ENCODE measurements around the gene IFT80.
"Not testable (repeated sequence)": the region's sequence is repeated elsewhere in the genome, so short reads cannot be mapped to it uniquely, and the experiment has no call there.

IFT80 gene

GRCh38 chr3:160365869-160366522, 33.0 kb downstream of the IFT80 start:
- DNase-seq (ENCODE audit: low read depth), result no peak

- not testable (repeated sequence) for DNase-seq (ENCODE audit: low read depth)
Measured at GRCh38 chr3:160362896-160363295, 36.1 kb downstream of the IFT80 start.

- DNase-seq (ENCODE audit: low read depth), result no peak
Measured at GRCh38 chr3:160355826-160356225, 43.2 kb downstream of the IFT80 start.

- DNase-seq (ENCODE audit: low read depth), result no peak
Measured at GRCh38 chr3:160346511-160346910, 52.5 kb downstream of the IFT80 start.

GRCh38 chr3:160343132-160343531, 55.9 kb downstream of the IFT80 start:
- peak; percentile 21 for DNase-seq (ENCODE audit: low read depth)

- DNase-seq (ENCODE audit: low read depth), result no peak
Measured at GRCh38 chr3:160340351-160340750, 58.7 kb downstream of the IFT80 start.

- peak; percentile 76 for DNase-seq (ENCODE audit: low read depth)
Measured at GRCh38 chr3:160331127-160331937, 67.7 kb downstream of the IFT80 start.

- DNase-seq (ENCODE audit: low read depth), result no peak
Measured at GRCh38 chr3:160330690-160331089, 68.3 kb downstream of the IFT80 start.

- DNase-seq (ENCODE audit: low read depth), result no peak
Measured at GRCh38 chr3:160330109-160330508, 68.9 kb downstream of the IFT80 start.

- DNase-seq (ENCODE audit: low read depth), result not testable (repeated sequence)
Measured at GRCh38 chr3:160326286-160326685, 72.7 kb downstream of the IFT80 start.

- not testable (repeated sequence) for DNase-seq (ENCODE audit: low read depth)
Measured at GRCh38 chr3:160321821-160322220, 77.2 kb downstream of the IFT80 start.

- no peak for DNase-seq (ENCODE audit: low read depth)
Measured at GRCh38 chr3:160319322-160319721, 79.7 kb downstream of the IFT80 start.

- no peak for DNase-seq (ENCODE audit: low read depth)
Measured at GRCh38 chr3:160314995-160315394, 84.0 kb downstream of the IFT80 start.

GRCh38 chr3:160312014-160312624, 86.9 kb downstream of the IFT80 start:
- DNase-seq (ENCODE audit: low read depth), result no peak

GRCh38 chr3:160302806-160303205, 96.2 kb downstream of the IFT80 start:
- no peak for DNase-seq (ENCODE audit: low read depth)

- peak; percentile 43 for DNase-seq (ENCODE audit: low read depth)
Measured at GRCh38 chr3:160296591-160296990, 102.4 kb downstream of the IFT80 start.

GRCh38 chr3:160291909-160292299, 107.1 kb downstream of the IFT80 start:
- DNase-seq (ENCODE audit: low read depth), result no peak

- DNase-seq (ENCODE audit: low read depth), result no peak
Measured at GRCh38 chr3:160291290-160291908, 107.6 kb downstream of the IFT80 start.

GRCh38 chr3:160287666-160288065, 111.4 kb downstream of the IFT80 start:
- DNase-seq (ENCODE audit: low read depth), result peak; percentile 12

GRCh38 chr3:160286231-160286630, 112.8 kb downstream of the IFT80 start:
- DNase-seq (ENCODE audit: low read depth), result no peak

GRCh38 chr3:160280836-160281235, 118.2 kb downstream of the IFT80 start:
- DNase-seq (ENCODE audit: low read depth), result no peak

- DNase-seq (ENCODE audit: low read depth), result peak; percentile 13
Measured at GRCh38 chr3:160279657-160280056, 119.4 kb downstream of the IFT80 start.

- no peak for DNase-seq (ENCODE audit: low read depth)
Measured at GRCh38 chr3:160278210-160278609, 120.8 kb downstream of the IFT80 start.
